GM12801 (cell line): ENCODE measurements around the gene WWTR1.

ENCODE experiments used
- CTCF ChIP-seq: IDR thresholded peaks from one replicate; pipeline ENCODE4 v1.5.1; 2011; ENCODE audit warnings: control low read depth; ENCODE audit not compliant: insufficient read length; ENCODE audit errors: extremely low read depth

WWTR1 gene

DNA sequence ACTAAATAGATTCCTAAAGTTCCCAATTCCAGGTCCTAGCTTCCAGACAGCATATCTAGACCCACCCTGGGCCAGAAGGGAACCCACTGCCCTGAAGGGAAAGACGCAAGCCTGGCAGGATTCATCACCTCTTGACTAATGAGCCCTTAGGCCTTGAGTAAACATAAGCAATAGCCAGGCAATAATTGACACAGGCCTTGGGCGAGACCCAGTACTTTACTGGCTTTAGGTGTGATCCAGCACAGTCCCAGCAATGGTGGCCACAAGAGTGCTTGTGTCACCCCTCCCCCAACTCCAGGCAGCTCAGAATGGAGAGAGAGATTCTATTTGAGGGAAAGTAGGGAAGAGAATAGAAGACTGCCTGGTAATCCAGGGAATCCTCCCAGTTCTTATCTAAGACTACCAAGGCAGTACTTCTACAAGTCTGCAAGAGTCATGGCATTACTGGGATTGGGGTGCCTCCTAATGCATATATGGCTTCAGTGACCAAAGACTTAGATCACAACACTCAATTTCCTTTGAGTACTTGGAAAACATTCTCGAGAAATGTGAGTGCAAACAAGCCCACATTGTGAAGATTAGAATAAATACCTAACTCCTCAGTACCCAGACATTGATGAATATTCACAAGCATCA lies 30.4 kb upstream of the WWTR1 start:
- TF ChIP-seq CTCF, result no peak

DNA sequence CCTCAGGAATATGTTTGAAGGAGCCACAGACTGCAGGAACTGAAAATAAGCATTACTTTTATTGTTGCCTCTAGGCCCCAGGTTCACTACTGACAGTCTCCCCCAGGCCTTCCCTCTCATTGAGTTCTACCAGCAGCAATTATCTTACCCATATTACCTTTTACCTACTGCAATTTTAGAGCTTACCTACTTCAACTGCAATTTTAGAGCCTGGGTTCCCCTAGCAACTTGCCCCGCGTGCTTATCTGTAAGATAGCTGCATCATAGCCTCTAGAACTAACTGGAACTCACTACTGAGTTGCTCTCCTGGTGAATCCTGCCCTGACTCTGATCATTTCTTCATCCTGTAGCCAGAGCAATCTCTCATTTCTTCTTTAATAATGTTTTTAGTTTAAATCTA lies 29.2 kb upstream of the WWTR1 start:
- TF ChIP-seq CTCF, result no peak

DNA sequence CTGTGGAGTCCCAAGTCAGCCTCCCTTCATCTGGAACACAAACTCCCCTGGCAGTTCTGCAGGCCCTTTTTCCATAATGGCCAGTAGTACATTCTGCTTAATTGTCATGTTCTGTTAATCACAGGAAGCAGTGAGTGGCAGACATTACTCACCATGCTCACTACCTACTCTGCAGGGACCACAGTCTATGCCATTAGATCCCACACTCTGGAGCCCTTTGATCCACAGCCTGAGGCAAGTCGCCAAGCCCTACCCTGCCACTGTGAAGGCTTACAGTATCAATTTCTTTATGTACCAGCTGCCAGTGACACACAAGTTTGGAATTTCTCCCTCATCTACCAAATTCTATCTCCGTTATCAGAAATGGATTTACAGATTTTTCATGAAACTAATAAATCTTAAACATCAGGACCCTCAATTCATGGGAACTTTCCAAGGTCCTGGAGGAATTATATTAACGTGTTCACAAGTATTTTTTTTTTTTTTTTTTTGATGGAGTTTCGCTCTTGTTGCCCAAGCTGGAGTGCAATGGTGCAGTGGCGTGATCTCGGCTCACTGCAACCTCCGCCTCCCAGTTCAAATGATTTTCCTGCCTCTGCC lies 20.6 kb upstream of the WWTR1 start:
- TF ChIP-seq CTCF, result no peak

- no peak for TF ChIP-seq CTCF
These were observed 15.6 kb upstream of the WWTR1 start for GRCh38 chr3:149673393-149673792.

DNA sequence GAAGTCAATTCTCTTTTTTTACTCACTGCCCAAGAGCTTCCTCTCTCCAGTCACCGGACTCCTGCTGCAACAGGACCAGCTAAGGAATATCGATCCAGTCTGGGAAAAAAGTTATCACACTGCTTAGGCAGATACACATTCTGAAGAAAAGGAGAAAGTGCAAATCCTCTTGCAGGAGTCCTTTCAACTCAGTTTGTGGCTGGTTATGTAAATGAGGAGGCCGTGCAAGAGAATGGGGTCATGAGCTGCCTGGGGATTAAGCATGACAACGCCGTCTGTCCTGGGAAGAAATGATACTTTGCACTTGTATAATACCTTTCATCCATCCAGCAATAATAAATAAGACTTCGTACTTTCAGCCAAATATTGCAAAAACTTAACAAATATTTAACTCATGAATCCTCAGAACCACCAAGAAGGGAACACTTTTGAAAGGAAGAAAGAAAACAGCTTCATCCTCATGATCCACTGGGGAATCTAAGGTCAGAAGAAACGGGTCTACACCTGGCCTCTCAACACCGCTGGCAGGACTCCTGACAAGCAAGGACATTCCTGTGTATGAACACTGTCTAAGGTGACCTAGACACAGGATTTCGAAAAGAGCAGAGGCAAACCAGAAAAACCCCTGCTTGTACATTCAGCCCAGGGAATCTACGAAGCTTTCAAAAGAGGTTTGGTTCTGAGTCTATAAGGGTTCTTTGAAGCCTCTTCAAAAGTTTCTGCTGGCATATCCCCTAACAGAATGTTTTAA lies 13.1 kb upstream of the WWTR1 start:
- TF ChIP-seq CTCF, result no peak

GRCh38 chr3:149667576-149667975 lies 9.8 kb upstream of the WWTR1 start:
- TF ChIP-seq CTCF, result no peak

DNA sequence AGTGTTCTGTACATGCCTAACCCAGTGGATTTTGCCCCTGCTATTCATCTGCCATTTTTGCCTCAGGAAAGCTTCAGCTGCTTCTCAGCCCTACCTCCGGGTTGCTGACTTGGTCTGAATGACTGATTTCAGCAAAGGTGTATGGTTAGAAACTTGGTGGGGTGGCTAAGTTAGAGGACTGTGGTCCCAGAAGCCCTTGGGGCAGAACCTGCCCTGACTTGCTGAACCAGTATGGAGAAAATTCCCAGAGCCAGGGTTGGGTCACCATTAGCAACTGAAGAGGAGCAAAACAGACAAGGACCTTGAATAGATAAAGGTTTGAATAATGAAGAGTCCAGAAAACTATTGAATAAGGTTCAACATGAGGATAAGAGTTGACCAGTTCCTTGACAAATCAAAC lies 6.1 kb upstream of the WWTR1 start:
- TF ChIP-seq CTCF, result no peak
